GM19438 (cell line): ENCODE measurements around the gene OR10J4.
A peak's percentile ranks its signal among the peaks of the same experiment; 100 is the strongest.
"Not testable (repeated sequence)": the region's sequence is repeated elsewhere in the genome, so short reads cannot be mapped to it uniquely, and the experiment has no call there.

ENCODE experiments used
- ATAC-seq: cut with Tn5 transposase; IDR thresholded peaks from one replicate; pipeline ENCODE4 v1.9.1; 2021; ENCODE audit warnings: low read depth; ENCODE audit not compliant: unreplicated experiment

The OR10J4 gene

DNA sequence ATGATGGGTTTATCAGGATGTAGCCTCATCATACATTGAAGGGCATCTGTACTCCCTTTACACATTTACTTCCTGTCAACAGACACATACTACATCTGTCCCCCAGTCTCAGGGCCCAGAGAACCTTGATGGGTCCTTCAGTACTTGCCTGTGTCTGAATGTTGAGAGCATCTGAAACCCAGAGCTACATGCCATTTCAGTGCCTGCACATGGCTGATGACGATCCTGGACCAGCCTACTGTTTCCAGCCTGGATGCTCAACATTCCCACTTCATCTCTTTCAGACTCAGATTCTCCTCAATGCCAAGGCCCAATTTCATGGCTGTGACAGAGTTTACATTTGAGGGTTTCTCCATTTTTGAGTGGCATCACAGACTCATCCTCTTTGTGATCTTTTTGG, at the start of gene OR10J4:
OR10J4 (plus strand) TSS at position 301 of the 400 bp plus-strand sequence.
- ATAC-seq, result no peak

DNA sequence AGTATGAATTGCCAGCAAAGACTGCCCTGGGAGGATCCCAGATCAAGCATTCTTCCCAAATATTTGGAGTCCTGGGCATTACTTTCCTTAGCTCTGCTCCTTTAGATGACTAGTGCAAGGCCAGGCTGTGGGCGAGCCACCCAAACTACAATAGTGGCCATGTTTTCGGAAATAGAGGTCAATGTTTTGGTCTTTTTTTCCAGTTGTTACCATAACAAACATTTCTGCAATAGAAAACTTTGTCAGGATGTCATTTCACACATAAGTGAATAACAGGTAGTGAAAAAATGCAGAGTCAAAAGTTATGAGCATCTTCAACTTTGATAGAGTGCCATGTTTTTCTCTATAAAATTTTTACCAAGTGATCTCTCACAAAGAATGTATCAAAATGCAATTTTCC, 25.2 kb upstream of the OR10J4 start:
- ATAC-seq, result no peak

DNA sequence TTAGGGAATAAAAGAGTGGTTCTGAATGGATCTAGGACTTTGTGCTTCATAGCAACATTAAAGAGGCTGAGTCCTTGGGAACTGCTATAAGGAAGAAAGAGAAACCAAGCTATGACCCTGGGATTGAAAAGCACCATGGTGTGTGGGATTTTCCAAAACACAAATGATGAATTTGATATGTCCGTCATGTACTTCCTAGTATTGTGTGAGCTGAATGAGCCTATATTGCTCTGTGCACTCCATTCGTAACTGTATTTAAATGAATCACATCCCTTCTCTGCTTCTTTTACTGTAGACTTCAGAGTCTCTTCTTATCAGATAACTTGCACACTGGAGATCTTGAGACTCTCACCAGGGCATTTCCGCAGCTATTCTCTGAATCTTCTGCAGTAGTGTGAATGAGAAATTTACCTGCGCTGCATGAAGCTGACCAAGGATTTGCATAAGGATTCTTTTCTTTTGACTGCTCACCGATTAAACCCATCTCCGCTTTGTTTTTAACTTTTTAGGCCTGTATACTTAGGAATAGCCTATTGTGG, 23.1 kb upstream of the OR10J4 start:
- ATAC-seq, result no peak

DNA sequence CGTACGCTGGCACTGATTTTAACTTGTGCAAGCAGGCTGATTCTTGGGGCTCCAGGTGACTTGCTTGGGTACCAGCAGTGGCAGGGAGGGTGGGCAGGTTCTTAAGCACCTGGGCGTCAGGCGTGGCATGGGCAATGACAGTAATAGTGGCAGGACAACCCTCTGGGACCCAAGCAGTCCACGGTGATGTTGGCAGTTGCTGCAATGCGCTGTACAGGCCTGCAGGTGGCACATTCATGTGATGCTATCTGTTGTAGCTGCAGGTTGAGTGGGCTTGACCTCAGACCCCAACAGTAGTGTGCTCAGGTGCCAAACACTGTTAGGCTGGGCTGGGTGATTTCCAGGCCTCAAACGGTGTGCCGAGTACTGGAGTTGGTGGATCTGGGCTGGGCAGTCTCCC, 10.2 kb upstream of the OR10J4 start:
- no peak for ATAC-seq

DNA sequence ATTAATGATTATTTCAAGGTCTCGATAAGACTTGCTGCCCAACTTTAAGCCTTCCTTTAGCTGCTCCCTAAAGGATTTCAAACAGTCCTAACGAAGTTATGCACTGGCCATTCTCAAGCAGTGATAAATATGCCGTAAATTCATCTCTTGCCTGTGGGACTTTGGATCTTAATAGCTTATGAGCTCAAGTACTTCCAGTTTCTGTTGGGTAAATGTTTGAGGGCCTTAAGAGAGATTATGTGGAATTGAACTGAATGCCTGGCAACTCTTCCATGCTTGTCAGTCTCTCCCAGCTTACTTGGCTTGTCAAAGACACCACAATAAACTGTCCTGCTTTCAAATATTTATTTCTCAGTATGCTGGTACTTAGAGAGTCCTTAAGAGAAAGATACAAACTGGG, 3.5 kb upstream of the OR10J4 start:
- no peak for ATAC-seq

DNA sequence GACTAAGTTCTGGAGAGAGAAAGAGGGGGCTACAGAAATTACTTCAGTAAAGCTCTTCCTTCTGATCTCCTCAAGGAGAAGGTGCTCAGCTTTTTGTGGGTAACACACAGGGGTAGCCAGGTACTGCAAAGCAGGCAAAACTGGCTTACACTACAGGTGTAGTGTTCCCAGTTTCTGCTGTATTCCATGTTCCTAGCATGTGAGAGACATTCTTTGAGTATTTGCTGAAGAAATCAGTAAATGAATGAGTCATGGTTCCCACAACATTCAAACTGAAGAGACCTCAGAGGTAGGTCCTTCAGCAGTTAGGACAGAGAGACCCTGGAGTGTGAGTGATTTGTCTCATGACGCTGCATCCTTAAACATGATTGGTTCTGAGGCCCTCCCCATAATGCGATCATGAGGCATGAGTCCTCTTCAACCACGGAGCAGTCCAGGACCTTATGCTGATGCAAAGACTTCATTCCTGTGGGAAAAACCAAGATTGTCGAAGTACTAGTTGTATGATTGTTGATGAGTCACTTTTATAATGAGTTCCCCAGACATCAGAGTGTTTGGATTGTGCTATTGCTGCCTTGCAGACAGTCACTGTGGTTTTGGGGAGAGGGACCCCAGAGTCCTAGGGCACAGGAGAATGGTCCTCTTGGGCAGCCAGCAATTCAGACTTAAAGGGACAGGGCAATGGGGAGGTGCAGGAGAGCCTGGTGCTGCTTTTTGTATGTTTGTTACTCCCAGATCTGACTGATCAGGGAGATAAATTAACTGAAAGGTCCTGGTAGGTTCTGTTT, 2.7 kb upstream of the OR10J4 start:
- no peak for ATAC-seq

DNA sequence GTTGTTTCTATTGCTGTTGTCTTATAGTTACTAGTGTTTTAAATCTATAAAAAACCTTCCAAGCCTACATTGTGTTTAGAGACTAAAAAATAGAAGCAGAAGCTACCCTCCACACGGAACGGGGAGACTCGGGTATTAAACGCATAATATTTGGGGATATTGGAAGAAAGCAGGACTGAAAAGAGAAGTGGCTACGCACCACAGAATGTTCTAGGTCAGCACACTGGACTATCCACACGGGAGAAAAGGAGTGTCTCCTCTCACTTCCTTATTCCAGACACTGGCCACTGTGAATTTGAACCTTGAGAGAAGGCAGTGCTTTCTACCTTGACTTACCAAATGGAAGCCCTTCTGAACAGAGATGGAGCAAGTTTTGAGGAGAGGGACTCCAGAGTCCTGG, 1.0 kb upstream of the OR10J4 start:
- ATAC-seq, result no peak

DNA sequence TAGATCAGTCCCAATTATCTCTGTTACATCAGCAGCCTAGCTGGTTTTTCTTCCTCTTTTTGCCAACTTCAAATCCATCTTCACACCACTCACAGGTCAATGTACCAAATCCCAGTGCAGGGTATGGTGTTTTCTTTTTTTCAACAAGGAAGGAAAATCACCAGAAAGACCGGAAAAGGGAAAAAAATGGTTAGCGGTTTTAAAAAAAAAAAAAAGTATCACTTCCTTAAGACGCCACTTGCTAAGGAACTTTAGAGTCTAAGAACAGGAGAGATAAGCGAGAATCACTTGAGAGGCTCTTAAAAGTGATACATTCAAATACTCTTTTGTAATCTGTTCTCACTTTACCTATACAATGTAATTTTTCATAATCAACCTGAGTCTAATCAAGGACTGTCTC, 4.5 kb downstream of the OR10J4 start:
- ATAC-seq, result no peak

DNA sequence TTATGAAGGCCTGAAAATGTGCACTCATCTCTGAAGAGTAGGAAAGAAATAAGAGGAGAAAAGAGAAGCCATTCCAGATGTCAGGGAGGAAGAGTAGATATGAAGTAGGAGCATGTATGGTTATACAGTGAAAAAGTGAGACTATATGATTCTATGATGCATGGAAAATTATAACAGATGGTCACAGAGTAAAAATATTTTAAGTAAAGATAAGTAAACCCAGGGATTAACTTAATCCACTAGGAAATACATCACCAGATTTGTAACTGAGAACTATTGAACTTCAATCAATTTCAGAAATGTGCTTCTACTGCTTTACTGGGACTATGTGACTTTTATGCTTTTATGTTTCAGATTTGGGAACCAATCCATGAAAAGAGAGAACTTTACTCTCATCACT, 7.4 kb downstream of the OR10J4 start, which contains the start of gene OR10J1:
OR10J1 (plus strand) TSS at position 301 of the 400 bp plus-strand sequence; CDS start at position 371, 70 bp downstream.
- ATAC-seq, result no peak

DNA sequence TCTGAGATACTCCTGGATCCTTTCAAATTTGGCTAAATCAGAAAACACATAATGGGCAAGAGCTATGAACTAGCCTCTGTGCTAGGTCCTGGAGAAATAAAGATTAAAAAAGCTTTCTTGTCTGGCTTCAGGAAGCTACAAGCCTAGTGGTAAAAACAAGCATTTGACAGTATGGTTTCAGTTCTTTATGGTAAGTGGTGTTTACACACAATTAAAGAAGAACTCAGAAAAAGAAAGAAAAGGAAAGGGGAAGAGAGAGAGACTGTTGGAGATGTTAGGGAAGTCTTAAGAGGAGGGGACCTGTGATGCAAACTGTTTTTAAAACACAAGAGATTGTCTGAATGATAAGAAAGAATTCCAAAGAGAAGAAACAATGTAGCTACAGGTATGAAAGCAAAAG, 9.4 kb downstream of the OR10J4 start:
- no peak for ATAC-seq

DNA sequence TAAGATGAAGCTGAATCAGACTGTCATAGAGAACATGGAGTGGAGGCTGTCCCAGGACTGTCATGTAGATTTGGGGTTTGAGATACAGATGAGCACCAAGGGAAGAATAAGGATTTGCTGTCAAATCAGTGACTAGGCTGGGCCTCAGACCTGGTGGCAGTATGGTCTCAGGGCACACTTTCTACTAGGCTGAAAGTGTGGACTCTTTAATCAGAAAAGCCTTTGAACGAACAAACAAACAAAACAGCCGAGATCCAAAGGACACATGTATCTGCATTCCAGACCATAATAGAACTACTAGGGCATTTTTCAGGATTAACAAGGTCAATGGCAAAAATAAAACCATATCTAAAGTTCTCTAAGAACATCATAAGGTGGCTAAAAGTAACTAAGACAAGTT, 10.4 kb downstream of the OR10J4 start:
- no peak for ATAC-seq

DNA sequence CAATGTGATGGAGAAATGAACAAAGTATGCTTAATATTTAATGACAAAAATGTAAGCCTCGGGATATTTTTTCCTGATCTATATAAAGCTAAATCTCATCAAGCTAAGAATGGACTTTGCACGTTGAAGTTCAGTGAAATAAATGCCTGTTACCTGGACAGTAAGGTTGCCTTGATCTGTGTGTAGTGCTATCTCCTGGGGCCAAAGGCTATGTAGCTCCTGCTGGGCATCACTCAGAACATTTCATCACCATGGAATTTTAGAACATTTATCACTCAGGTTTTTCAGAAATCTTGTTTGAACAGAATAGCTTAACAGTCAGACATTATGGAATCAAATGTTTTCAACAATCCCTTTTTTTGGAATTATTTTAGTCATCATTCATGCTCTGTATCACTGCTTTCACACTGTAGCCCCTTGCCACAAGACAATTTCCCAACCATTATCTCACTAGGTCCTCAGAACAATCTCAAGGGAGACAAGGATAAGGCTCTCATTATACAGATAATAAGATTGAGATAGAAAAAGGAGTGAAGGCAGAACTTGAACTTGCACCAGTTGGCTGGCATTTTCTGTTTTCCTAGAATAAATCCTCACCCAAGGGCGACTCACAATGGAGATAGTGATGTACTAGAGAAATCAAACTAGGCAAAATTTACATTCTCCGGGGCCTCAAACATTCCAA, 11.2 kb downstream of the OR10J4 start:
- no peak for ATAC-seq

DNA sequence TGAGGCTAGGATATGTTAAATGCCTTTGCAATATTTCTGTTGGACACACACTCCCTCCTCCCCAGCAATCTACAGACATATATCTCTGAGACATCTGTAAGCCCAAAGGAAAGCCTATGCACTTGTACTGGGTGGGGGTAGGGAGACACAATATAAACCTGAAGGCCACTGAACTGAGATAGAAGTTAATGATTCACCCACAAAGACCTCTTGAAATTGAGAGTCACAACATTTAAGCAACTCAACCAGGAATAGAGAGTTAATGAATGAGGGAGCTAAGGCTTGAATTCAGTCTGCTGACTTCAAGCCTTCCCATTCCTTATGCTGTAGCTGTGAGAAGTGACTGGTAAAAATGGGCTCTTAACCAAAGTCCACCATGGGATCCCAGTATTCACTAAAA, 12.5 kb downstream of the OR10J4 start:
- ATAC-seq, result peak; percentile 82

DNA sequence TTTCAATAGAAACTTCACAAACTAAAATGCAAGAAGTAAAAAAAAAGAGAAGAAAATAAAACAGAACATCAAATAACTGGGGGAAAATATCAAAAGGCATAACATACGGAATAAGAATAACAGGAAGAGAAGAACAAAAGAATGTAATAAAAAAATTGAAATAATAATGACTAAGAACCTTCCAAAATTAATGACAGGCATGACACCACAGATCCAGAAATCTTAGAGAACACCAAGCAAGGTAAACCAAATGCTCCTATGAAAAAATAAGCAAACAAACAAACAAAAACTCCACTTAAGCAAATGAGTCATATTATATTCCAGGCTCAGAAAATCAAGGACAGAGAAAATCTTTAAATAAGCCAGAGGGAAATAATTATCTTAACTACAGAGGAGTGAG, 16.2 kb downstream of the OR10J4 start:
- no peak for ATAC-seq

DNA sequence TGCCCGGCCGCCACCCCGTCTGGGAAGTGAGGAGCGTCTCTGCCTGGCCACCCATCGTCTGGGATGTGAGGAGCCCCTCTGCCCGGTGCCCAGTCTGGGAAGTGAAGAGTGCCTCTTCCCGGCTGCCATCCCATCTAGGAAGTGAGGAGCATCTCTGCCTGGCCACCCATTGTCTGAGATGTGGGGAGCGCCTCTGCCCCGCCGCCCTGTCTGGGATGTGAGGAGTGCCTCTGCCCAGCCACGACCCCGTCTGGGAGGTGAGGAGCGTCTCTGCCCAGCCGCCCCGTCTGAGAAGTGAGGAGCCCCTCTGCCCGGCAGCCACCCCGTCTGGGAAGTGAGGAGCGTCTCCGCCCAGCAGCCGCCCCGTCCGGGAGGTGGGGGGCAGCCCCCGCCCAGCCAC, 17.6 kb downstream of the OR10J4 start:
- not testable (repeated sequence) for ATAC-seq

DNA sequence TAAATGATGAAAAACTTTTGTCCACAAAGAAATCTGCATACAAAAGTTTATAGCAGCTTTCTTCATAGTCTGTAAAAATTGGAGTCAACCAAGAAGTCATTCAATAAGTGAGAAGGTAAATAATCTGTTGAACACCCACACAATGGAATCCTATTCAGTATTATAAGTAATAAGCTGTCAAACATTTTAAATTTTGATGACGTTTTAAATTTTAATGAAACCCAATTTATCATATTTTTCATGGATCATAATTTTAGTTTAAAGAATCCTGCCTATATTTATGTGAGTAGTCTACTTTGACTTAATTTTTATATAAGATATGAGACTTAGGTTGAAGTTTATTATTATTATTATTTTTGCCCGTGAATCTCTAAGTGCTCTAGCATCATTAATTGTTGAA, 27.5 kb downstream of the OR10J4 start:
- no peak for ATAC-seq

DNA sequence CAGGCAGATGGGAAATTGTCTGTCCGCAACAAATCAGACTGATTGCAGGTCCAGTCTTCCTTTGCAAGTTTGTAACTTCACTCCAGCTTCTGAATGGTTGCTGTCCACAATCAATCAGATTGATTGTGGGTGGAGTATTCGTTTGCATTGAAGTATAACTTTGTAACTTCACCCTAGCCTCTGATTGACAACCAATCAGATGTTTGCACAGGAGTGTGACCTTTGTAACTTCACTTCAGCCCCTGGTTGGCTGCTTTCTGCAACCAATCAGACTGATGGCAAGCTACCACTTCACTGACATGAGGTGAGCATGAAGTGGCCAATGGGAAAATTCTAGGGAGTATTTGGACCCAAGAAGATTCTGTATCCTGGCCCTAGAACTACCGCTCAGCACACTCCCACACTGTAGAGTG, 33.2 kb downstream of the OR10J4 start:
- ATAC-seq, result no peak

DNA sequence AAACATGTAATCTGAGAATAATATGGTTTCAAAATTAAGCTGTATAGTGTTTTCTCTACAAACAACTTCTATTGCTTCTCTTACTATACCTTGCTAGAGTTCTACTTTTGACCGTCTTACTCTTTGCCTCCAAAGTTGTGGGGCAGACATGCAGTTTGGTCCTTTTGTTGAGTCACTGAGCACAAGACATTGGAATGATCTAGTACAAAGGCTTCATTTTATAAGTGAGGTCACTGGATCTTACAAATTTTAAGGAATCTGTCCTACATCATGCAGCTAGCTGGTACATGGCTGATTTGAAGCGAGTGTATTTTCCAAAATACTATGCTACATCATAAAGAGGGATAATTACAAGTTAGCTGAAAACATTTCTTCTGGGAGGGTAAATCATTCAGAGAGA, 36.3 kb downstream of the OR10J4 start:
- ATAC-seq, result no peak

DNA sequence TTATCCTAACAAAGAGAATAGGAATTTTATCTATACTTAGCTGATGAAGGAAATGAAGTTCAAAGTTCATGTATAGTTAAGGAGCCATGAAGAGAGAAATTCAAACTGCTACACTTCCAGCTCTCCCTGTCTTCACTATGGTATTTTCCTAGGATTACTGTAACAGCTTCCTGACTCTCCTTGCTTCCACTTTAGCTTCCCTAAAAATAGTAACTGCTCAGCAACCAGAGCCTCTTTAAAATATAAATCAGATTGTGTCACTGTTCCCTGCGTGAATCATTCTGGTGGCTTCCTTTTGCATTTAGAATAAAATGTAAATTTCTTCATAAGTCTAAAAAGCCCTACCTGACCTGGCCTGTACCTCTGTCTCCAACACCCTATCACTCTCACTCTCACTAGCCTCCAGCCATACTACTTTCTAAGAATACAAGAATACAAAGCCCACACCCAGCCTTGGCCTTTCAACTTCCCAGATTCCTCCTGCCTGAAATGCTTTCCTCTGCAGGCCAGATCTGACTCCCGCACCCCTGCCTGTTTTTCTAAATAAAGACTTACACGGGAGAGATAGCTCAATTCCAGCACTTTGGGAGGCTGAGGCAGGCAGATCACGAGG, 38.0 kb downstream of the OR10J4 start:
- ATAC-seq, result no peak

DNA sequence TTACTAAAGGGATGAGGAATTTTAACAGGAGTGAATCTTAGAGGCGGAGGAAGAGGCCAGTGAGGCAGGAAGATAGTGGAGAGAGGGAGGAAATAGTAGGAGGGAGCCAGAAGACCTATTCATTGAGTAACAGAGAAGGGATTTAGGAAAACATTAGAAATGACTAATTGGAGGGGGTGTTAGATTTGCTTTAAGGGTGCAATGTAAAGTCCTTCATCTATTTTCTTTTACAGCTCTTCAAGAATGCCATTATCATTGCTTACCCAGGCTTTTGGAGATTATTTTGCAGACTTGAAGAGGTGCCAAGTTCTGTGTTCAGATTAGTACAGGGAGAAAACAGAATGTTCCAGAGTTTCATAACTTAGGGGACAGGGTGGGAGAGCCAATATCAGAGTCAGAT, 41.3 kb downstream of the OR10J4 start:
- ATAC-seq, result no peak

DNA sequence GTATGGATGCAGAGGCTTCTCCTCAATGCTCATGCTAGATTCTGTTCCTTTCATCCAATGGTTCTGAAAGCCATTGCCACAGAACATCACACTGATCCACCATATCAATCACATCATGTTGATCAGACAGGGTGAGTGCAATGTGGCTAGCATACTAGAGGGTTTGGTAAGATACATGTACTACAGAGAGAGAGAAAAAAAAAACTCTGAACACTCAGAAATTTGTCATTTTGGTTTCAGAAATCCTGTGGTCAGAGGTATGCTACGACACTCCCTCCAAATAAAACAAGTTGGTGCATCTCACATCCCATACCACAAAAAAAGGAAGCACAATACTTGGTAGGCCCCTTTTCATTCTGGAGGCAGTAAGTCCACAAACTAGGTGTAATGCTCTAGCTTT, 42.9 kb downstream of the OR10J4 start:
- no peak for ATAC-seq
